CD14-positive monocyte (primary cell): Measurements from ENCODE around the gene PGRMC1. TPM values are rescaled to one million over a fixed set of nuclear protein-coding genes. Genes with fewer than 3 reads are reported as not detected.

Experiments
- DNase-seq, 3 donors: peaks; one replicate each; pipeline ENCODE4 v3.0.0-alpha.2; 2011 to 2022
- H2AFZ ChIP-seq: 2 replicates; pipeline ENCODE4 v1.6.0; 2012; ENCODE audit warnings: mild to moderate bottlenecking, low read depth, low read length, inconsistent platforms; ENCODE audit not compliant: insufficient read depth, poor library complexity, severe bottlenecking
- H3K27ac ChIP-seq, 2 donors: 1 replicate in 1 of 2; 2 replicates in 1 of 2; pipeline ENCODE4 v1.5.1; 2012 to 2013; ENCODE audit warnings: low read length in 2 of 2, control low read depth in 1 of 2, inconsistent platforms in 1 of 2, low read depth in 1 of 2, mild to moderate bottlenecking in 1 of 2
- H3K27me3 ChIP-seq, 2 donors: one replicate each; pipeline versions ENCODE4 v1.6.0 to v1.6.1; 2011 to 2013; ENCODE audit warnings: low read length in 2 of 2; ENCODE audit not compliant: control insufficient read depth in 2 of 2, insufficient read depth in 2 of 2
- H3K36me3 ChIP-seq, 2 donors: replicated peaks in 1 of 2; 1 replicate in 1 of 2; 2 replicates in 1 of 2; pipeline versions ENCODE4 v1.5.1 to v1.6.1; 2012 to 2013; ENCODE audit warnings: low read length in 2 of 2, control low read depth in 1 of 2, inconsistent platforms in 1 of 2, mild to moderate bottlenecking in 1 of 2; ENCODE audit not compliant: insufficient read depth in 2 of 2, control insufficient read depth in 1 of 2
- H3K4me1 ChIP-seq, 2 donors: 1 replicate in 1 of 2; 2 replicates in 1 of 2; pipeline versions ENCODE4 v1.5.1 to v1.6.1; 2012 to 2013; ENCODE audit warnings: low read length in 2 of 2, control low read depth in 1 of 2, inconsistent platforms in 1 of 2, mild to moderate bottlenecking in 1 of 2, moderate library complexity in 1 of 2; ENCODE audit not compliant: insufficient read depth in 2 of 2, control insufficient read depth in 1 of 2
- H3K4me2 ChIP-seq: replicated peaks from 2 replicates; pipeline ENCODE3; 2012; ENCODE audit warnings: low read length, moderate library complexity, mild to moderate bottlenecking; ENCODE audit not compliant: poor library complexity, severe bottlenecking; ENCODE audit errors: extremely low read depth
- H3K4me3 ChIP-seq, 3 experiments: fragments of 200-600 bp in 1 of 3; sonication (generic) in 1 of 3; replicated peaks in 1 of 3; 1 replicate in 2 of 3; 2 replicates in 1 of 3; pipeline ENCODE4 v1.5.1; 2011 to 2013; ENCODE audit warnings: low read length in 3 of 3, mild to moderate bottlenecking in 3 of 3, control low read depth in 2 of 3, low read depth in 2 of 3, inconsistent platforms in 1 of 3, moderate library complexity in 1 of 3
- H3K79me2 ChIP-seq: 2 replicates; pipeline ENCODE4 v1.6.0; 2012; ENCODE audit warnings: mild to moderate bottlenecking, control low read depth, inconsistent platforms, low read length, moderate library complexity; ENCODE audit not compliant: insufficient read depth
- H3K9ac ChIP-seq: 2 replicates; pipeline ENCODE4 v1.6.0; 2017; ENCODE audit warnings: low read length, mild to moderate bottlenecking; ENCODE audit not compliant: insufficient read depth, poor library complexity, severe bottlenecking
- H3K9me3 ChIP-seq, 2 donors: replicated peaks in 1 of 2; 1 replicate in 1 of 2; 2 replicates in 1 of 2; pipeline versions ENCODE4 v1.5.1 to v1.6.1; 2012 to 2013; ENCODE audit warnings: low read length in 2 of 2, control low read depth in 1 of 2; ENCODE audit not compliant: control insufficient read depth in 1 of 2, insufficient read depth in 1 of 2
- H4K20me1 ChIP-seq: 2 replicates; pipeline ENCODE4 v1.6.0; 2012; ENCODE audit warnings: mild to moderate bottlenecking, low read length, control low read depth, moderate library complexity; ENCODE audit not compliant: insufficient read depth
- H3K27ac Mint-ChIP-seq, 7 donors: one replicate each; pipeline ENCODE4 v1.8.0; 2020; ENCODE audit warnings: mild to moderate bottlenecking in 7 of 7, mixed read lengths in 7 of 7, moderate library complexity in 6 of 7, inconsistent platforms in 2 of 7
- H3K27me3 Mint-ChIP-seq, 3 donors: one replicate each; pipeline ENCODE4 v1.8.0; 2021 to 2022; ENCODE audit warnings: low read depth in 3 of 3, mild to moderate bottlenecking in 3 of 3, mixed read lengths in 3 of 3, moderate library complexity in 3 of 3, inconsistent platforms in 1 of 3
- H3K36me3 Mint-ChIP-seq, 2 donors: one replicate each; pipeline ENCODE4 v1.8.0; 2020; ENCODE audit warnings: mixed read lengths in 2 of 2, inconsistent platforms in 1 of 2, mild to moderate bottlenecking in 1 of 2
- H3K4me1 Mint-ChIP-seq: one replicate; pipeline ENCODE4 v1.8.0; 2020; ENCODE audit warnings: mild to moderate bottlenecking, mixed read lengths
- H3K4me3 Mint-ChIP-seq, 2 donors: one replicate each; pipeline ENCODE4 v1.8.0; 2020; ENCODE audit warnings: mild to moderate bottlenecking in 2 of 2, mixed read lengths in 2 of 2, moderate library complexity in 1 of 2
- H3K9me3 Mint-ChIP-seq, 7 donors: one replicate each; pipeline ENCODE4 v1.8.0; 2020 to 2022; ENCODE audit warnings: mixed read lengths in 7 of 7, mild to moderate bottlenecking in 6 of 7, moderate library complexity in 6 of 7, inconsistent platforms in 2 of 7
- CTCF ChIP-seq: fragments of 200-600 bp; IDR thresholded peaks from one replicate; pipeline ENCODE4 v1.8.0; 2022; ENCODE audit warnings: antibody characterized with exemption, mild to moderate bottlenecking
- WGBS: methylation state at CpG from one replicate; pipeline ENCODE4 v1.1.5; 2013; ENCODE audit warnings: missing lambda C conversion rate; ENCODE audit not compliant: insufficient coverage; 5-methylcytosine and 5-hydroxymethylcytosine counted together
- intact Hi-C, 2 donors: fragments of 100-400 bp; cut with micrococcal nuclease; formaldehyde crosslinking; loops; one replicate each; pipeline versions ENCODE4 v1.15.0 to v1.15.1; 2023
- polyA plus RNA-seq, 3 donors: library from polyadenylated mRNA; depleted of rRNA in 1 of 3; unstranded in 2 of 3; stranded (reverse) in 1 of 3; fragments of 300-500 nt in 2 of 3; fragments of >200 nt in 1 of 3; fragmentation: Illumina TruSeq in 2 of 3; gene quantifications; 1 replicate in 2 of 3; 2 replicates in 1 of 3; pipeline ENCODE4 v1.2.3, GENCODE V29; 2012 to 2021

Gene PGRMC1
- polyA plus RNA-seq, 3 donors = 13.8 to 43.6 (median 39.4) TPM

GRCh38 chrX:119236623-119237561 lies 807 bp downstream of the PGRMC1 start:
- intact Hi-C loops = no loop called here
- H3K27ac ChIP-seq = peak overlapping the region; percentile 42 to 69
- peaks cover 0 to 6% of the 10 kb centered on the region in 2 donors for H3K36me3 ChIP-seq
- peak overlapping the region; percentile 59 to 81 (median 81) for H3K4me3 ChIP-seq
- peak overlapping the region; percentile 87 for H2AFZ ChIP-seq
- Mint-ChIP-seq H3K9me3 (peaks cover 0 to 8% (median 4%) of the 10 kb centered on the region in 7 donors), H3K4me1 (peaks cover 21% of the 10 kb centered on the region), H3K27ac (peak overlapping the region; percentile 32 to 88 (median 76)), H3K4me3 (peak overlapping the region; percentile 83 to 94), H3K27me3 (peaks cover 9 to 17% (median 12%) of the 10 kb centered on the region in 3 donors), H3K36me3 (peaks cover 3% of the 10 kb centered on the region in 2 donors)
- under 1% methylated on average over 27 of the region's 58 CpGs for WGBS
- H3K9me3 ChIP-seq = no peaks in the 10 kb centered on the region
- H3K27me3 ChIP-seq = peaks cover 6 to 8% of the 10 kb centered on the region in 2 donors
- H3K9ac ChIP-seq = peak overlapping the region; percentile 69
- peaks cover 27% of the 10 kb centered on the region for H3K79me2 ChIP-seq
- H3K4me1 ChIP-seq = peaks cover 15 to 18% of the 10 kb centered on the region in 2 donors
- H4K20me1 ChIP-seq = peaks cover 6% of the 10 kb centered on the region
- no peak for TF ChIP-seq CTCF
- H3K4me2 ChIP-seq = peak overlapping the region; percentile 82
- DNase-seq = peak in 1 of 3 donors; percentile 5

GRCh38 chrX:119237562-119237942 lies 1.5 kb downstream of the PGRMC1 start:
- Histone ChIP-seq H3K27me3 (peaks cover 4 to 8% of the 10 kb centered on the region in 2 donors), H3K4me2 (peak overlapping the region; percentile 82), H3K4me1 (peaks cover 15 to 18% of the 10 kb centered on the region in 2 donors), H3K36me3 (peaks cover 0 to 12% of the 10 kb centered on the region in 2 donors), H3K9me3 (no peaks in the 10 kb centered on the region), H3K27ac (no peak overlapping the region), H3K79me2 (peaks cover 27% of the 10 kb centered on the region), H4K20me1 (peaks cover 6% of the 10 kb centered on the region), H3K4me3 (peak overlapping the region; percentile 59 to 81 (median 81)), H3K9ac (no peak overlapping the region), H2AFZ (peak overlapping the region; percentile 87)
- peaks cover 0 to 8% (median 4%) of the 10 kb centered on the region in 7 donors for H3K9me3 Mint-ChIP-seq
- H3K27ac Mint-ChIP-seq = no peak overlapping the region
- whole genome bisulfite sequencing = no CpG with 5 or more reads among the region's 6 CpGs
- peaks cover 9 to 17% (median 12%) of the 10 kb centered on the region in 3 donors for H3K27me3 Mint-ChIP-seq
- no peak for DNase-seq
- peaks cover 9% of the 10 kb centered on the region in 2 donors for H3K36me3 Mint-ChIP-seq
- H3K4me3 Mint-ChIP-seq = peak overlapping the region; percentile 83 to 94
- TF ChIP-seq CTCF = no peak
- intact Hi-C loops = no loop called here
- H3K4me1 Mint-ChIP-seq = peaks cover 21% of the 10 kb centered on the region
